Activated T-helper 17 cell treated with anti-CD3 and anti-CD28 coated beads, Interleukin-2, amount 50 U/mL, for 72 hours (primary cell): Measurements from ENCODE around the gene ZNF692. TPM values are rescaled to one million over a fixed set of nuclear protein-coding genes. Genes with fewer than 3 reads are reported as not detected.

Experiments
- ATAC-seq: fragments of 150-1000 bp; cut with Tn5 transposase; replicated peaks from 2 replicates; pipeline ENCODE4 v1.10.0; 2021; ENCODE audit warnings: mild to moderate bottlenecking, moderate library complexity
- H3K27ac Mint-ChIP-seq: one replicate; pipeline ENCODE4 v1.8.0; 2022; ENCODE audit warnings: mixed read lengths
- H3K27me3 Mint-ChIP-seq: one replicate; pipeline ENCODE4 v1.8.0; 2022; ENCODE audit warnings: mixed read lengths
- H3K36me3 Mint-ChIP-seq: one replicate; pipeline ENCODE4 v1.8.0; 2022; ENCODE audit warnings: low read depth, mild to moderate bottlenecking, mixed read lengths
- H3K4me1 Mint-ChIP-seq: one replicate; pipeline ENCODE4 v1.8.0; 2022; ENCODE audit warnings: mixed read lengths
- H3K4me3 Mint-ChIP-seq: one replicate; pipeline ENCODE4 v1.8.0; 2022; ENCODE audit warnings: mild to moderate bottlenecking, mixed read lengths
- H3K9me3 Mint-ChIP-seq: one replicate; pipeline ENCODE4 v1.8.0; 2022; ENCODE audit warnings: mixed read lengths
- total RNA-seq, 2 donors: library from RNA; stranded (reverse); gene quantifications; one replicate each; pipeline ENCODE4 v1.2.3, GENCODE V29; 2022

The ZNF692 gene, protein sequence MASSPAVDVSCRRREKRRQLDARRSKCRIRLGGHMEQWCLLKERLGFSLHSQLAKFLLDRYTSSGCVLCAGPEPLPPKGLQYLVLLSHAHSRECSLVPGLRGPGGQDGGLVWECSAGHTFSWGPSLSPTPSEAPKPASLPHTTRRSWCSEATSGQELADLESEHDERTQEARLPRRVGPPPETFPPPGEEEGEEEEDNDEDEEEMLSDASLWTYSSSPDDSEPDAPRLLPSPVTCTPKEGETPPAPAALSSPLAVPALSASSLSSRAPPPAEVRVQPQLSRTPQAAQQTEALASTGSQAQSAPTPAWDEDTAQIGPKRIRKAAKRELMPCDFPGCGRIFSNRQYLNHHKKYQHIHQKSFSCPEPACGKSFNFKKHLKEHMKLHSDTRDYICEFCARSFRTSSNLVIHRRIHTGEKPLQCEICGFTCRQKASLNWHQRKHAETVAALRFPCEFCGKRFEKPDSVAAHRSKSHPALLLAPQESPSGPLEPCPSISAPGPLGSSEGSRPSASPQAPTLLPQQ
- total RNA-seq, result 100 to 1,000 TPM; 103 to 108 TPM

DNA sequence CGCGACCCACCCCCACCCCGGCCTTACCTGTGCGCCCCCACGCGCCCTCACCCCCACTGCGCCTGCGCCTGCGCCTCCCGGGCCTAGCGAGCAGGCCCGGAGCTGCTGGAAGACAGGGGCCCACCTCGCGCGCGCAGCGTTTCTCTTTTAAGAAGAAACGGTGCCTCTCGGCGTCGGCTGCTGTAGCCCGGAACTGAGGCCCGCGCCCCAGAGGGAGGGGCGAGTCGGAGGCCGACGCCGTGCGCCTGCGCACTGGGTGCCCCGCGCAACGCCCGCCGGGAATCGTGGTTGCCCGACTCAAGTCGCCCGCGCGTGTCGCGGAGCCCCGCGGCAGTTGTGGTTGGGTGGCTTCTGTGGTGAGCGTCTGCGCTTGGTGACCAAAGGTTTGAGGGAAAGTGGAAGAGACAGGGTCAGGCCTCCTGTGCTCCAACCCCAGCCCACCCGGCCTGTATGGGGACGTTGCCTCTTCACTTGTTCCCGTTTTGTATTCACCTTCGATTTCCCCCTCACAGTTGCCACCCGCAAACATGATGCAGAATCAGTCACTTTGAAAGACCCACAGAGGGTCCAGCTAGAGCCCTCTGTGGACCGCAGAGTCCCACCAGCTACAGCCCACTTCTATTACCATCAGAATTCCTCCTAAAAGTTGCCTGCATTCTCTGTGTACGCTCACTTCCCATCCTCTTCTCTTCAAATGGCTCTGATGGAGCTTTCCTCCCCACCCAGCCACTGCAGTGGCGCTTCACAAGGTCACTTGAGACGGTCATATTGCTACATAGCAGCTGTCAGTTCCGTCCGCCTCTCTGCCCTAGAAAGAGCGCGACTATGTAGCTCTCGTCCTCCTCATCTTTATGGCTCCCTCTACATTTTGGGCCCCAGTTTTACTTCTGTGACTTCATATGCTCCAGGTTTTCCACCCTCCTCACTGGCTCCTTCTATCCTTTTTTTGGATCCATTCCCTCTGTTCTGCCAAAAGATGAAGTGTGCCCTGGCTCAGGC, at the start of gene ZNF692:
Gene ZNF692, minus strand, starts transcription at position 195 of the 999 bp plus-strand sequence. CDS start 776 bp downstream, outside the sequence.
- H3K36me3 Mint-ChIP-seq, result peaks cover 8% of the 10 kb centered on the region
- peak; percentile 84 for ATAC-seq
- peak within 1 kb of the TSS; percentile 98 for H3K27ac Mint-ChIP-seq
- peaks cover 46% of the 10 kb centered on the region for H3K4me1 Mint-ChIP-seq
- H3K27me3 Mint-ChIP-seq, result no peaks in the 10 kb centered on the region
- H3K4me3 Mint-ChIP-seq, result peak within 1 kb of the TSS; percentile 98
- H3K9me3 Mint-ChIP-seq, result no peaks in the 10 kb centered on the region

DNA sequence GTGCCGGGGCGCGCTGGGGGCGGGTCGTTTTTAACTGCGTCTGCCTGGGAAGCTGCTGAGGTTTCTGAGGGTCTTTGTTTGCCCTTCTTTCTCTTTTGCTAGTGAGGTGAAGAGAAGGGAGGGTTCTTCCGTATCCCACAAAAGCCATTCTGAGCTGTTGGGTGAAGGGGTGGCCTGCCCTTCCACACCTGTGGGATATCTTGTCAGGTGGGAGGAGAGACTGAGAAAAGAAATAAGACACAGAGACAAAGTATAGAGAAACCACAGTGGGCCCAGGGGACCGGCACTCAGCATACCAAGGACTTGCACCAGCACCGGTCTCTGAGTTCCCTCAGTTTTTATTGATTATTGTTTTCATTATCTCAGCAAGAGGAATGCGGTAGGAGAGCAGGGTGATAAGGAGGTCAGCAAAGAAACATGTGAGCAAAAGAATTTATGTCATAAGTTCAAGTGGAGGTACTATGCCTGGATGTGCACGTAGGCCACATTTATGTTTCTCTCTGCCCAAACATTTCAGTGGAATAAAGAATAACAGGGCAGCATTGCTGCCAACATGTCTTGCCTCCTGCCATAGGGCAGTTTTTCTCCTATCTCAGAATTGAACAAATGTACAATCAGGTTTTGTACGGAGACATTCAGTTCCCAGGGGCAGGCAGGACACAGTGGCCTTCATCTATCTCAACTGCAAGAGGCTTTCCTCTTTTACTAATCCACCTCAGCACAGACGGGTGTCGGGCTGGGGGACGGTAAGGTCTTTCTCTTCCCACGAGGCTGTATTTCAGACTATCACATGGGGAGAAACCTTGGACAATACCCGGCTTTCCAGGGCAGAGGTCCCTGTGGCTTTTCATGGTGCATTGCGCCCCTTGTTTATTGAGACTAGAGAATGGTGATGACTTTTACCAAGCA, 48.1 kb upstream of the ZNF692 start:
- Mint-ChIP-seq H3K36me3 (no peaks in the 10 kb centered on the region), H3K9me3 (no peaks in the 10 kb centered on the region), H3K4me1 (peaks cover 14% of the 10 kb centered on the region), H3K27me3 (no peaks in the 10 kb centered on the region), H3K27ac (peak overlapping the region; percentile 85), H3K4me3 (peak overlapping the region; percentile 82)
- ATAC-seq, result peak; percentile 5

DNA sequence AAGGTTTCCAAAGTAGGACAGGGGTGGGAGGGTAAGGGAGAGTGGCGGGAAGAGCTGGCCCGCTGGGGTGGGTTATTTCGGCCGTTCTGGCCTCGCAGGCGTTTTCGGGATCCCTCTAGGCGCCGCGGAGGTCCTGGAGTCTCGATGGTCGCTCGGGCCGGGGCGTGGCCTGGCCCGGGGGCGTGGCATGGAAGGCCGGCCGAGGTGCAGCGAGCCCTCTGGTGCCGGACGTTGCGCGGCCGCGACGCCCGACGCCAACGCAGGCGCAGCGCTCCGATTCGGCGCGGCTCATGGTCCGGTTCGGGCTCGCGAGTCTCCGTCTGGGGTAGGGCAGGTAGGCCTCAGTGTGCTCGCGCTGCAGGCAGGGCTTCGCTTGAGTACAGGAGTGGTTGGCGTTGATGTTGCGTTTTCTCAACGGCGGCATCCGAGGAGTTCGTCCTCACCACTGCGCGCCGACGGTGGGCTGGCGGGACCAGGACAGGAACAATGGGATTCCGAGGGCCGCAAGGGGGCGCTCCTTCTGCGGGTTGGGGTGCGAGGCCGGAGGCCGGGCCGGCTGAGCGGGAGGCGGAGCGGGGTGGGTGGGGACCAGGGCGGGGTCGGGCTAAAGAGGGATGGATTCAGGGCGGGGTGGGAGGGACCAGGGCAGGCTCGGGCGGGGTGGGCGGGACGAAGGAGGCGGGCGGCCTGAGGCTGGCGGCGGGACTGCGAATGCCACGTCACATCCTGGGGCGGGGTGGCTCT, 47.3 kb upstream of the ZNF692 start, which contains the start of gene PGBD2:
Gene PGBD2, plus strand, starts transcription at position 227 of the 744 bp plus-strand sequence. CDS start 7,628 bp downstream, outside the sequence.
- ATAC-seq, result peak; percentile 89
- Mint-ChIP-seq H3K36me3 (no peaks in the 10 kb centered on the region), H3K27ac (peak within 1 kb of the TSS; percentile 85), H3K27me3 (no peaks in the 10 kb centered on the region), H3K9me3 (no peaks in the 10 kb centered on the region), H3K4me3 (peak within 1 kb of the TSS; percentile 82), H3K4me1 (peaks cover 14% of the 10 kb centered on the region)

DNA sequence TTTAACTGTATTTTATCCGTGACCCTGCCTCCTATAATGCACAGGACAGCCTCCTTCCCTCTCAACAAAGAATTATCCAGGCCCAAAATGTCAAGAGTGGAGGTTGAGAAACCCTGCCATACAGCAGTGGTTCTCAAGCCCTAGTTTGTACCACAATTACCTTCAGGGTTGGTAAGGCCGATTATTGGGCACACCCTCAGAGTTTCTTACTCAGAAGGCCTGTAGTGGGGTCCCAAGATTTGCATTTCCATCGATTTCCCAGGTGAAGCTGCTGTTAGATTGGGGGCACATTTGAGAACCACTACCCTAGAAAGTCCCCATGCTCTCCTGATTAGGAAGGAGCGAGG, 46.8 kb upstream of the ZNF692 start:
- Mint-ChIP-seq H3K36me3 (no peaks in the 10 kb centered on the region), H3K27ac (peak overlapping the region; percentile 85), H3K4me1 (peaks cover 14% of the 10 kb centered on the region), H3K9me3 (no peaks in the 10 kb centered on the region), H3K4me3 (peak overlapping the region; percentile 82), H3K27me3 (no peaks in the 10 kb centered on the region)
- no peak for ATAC-seq

DNA sequence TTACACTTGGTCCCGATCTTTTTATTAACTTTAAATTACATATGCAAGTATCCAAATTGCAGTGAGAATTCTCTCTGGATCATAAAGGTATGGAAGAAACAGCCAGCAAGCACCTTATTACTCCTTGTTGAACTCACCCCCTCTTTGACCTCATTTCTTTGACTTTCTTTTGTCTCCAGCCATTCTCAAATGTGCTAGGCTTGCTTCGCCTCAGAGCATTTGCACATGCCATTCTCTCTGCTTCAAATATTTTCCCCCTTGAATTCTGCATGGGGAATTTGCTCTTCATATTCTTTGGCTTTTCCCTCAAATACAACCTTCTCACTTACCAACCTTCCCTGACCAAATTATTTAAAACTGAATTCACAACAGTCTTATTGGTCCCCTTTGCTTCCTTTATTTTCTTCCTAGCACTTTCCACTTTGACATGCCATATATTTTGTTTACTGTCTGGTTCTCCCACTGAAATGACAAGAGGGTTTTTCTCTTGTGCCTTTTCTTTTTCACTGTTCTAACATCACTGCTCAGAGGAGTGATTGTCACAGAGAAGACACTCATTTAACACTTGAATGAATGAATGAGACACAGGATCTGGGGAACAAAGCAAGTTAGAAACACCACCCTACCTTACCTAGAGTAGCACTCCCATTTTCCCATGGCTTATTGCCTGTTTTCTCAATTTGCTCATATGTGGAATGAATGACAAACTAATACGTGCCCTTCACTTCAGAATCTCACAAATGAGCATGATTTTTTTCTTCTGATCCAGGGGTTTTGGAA, 45.7 kb upstream of the ZNF692 start:
- Mint-ChIP-seq H3K27ac (no peak overlapping the region), H3K9me3 (no peaks in the 10 kb centered on the region), H3K36me3 (no peaks in the 10 kb centered on the region), H3K4me3 (peak overlapping the region; percentile 82), H3K4me1 (peaks cover 11% of the 10 kb centered on the region), H3K27me3 (peaks cover under 1% of the 10 kb centered on the region)
- no peak for ATAC-seq

DNA sequence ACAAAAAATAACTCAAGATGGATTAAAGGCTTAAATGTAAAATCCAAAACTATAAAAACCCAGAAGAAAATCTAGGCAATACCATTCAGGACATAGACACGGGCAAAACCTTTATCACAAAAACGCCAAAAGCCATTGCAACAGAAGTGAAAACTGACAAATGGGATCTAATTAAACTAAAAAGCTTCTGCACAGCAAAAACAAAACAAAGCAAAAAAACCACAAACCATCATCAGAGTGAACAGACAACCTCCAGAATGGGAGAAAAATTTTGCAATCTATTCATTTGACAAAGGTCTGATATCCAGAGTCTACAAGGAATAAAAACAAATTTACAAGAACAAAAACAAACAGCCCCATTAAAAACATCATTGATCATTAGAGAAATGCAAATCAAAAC, 42.7 kb upstream of the ZNF692 start:
- H3K9me3 Mint-ChIP-seq, result no peaks in the 10 kb centered on the region
- no peaks in the 10 kb centered on the region for H3K36me3 Mint-ChIP-seq
- H3K27me3 Mint-ChIP-seq, result peaks cover 12% of the 10 kb centered on the region
- no peak for ATAC-seq
- no peaks in the 10 kb centered on the region for H3K4me1 Mint-ChIP-seq
- H3K27ac Mint-ChIP-seq, result no peak overlapping the region
- no peak overlapping the region for H3K4me3 Mint-ChIP-seq

DNA sequence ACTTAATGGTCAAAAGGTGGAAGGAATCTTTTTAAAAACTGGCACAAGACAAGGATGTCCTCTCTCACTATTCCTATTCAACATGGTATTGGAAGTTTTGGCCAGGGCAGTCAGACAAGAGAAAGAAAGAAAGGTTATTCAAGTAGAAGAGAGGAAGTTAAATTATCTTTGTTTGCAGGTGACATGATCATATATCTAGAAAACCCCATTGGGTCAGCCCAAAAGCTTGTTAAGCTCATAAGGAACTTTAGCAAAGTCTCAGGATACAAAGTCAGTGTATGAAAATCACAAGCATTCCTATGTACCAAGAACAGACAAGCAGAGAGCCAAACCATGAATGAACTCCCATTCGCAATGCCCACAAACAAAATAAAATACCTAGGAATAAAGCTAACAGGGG, 41.8 kb upstream of the ZNF692 start:
- H3K4me1 Mint-ChIP-seq, result no peaks in the 10 kb centered on the region
- H3K9me3 Mint-ChIP-seq, result no peaks in the 10 kb centered on the region

DNA sequence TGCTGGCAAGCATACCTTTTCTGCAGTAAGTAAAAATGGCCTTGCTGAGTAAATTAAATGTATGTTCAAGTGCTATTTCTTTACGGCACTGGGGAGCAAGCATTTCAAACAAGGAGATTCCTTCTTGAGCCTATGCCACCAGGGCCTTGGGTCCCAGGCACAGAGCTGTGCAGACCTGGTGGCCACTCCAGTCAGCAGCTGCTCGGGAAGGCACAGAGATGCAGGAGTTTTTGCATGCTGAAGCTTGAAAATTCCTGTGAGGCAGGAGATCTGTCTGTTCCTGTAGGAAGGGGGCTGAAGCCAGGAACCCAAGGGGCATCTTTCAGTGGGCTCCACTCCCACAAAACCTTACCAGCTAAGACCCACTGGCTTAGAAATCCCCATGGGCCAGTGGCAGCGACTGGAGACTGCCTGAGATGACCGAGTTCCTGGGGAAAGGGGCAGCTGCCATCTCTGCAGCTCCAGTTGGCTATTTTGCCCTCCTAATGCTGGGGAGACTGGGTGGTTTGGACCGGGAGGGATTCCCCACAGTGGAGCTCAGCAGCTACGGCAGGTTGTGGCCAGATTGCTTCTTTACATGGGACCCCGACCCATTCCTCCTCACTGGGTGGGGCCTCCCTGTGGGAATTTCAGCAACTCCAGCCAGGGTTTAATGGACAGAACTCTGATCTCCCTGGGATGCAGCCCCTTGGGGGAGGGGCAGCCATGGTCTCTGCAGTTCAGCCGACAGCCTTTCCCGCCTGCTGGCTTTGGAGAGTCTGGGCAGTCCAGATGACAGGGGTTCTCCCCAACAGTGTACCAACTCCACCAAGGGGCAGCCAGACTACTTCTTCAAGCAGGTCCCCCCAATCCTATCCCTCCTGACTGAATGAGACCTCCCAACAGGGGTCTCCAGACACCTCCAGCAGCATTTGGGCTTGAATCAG, 38.8 kb upstream of the ZNF692 start:
- ATAC-seq, result no peak
- Mint-ChIP-seq H3K9me3 (no peaks in the 10 kb centered on the region), H3K4me1 (no peaks in the 10 kb centered on the region), H3K4me3 (no peak overlapping the region), H3K27me3 (peaks cover 38% of the 10 kb centered on the region), H3K36me3 (no peaks in the 10 kb centered on the region), H3K27ac (no peak overlapping the region)

More for the DNA sequence above, 41.8 kb upstream of the ZNF692 start:
- Mint-ChIP-seq H3K36me3 (no peaks in the 10 kb centered on the region), H3K27ac (no peak overlapping the region), H3K4me3 (no peak overlapping the region), H3K27me3 (peaks cover 21% of the 10 kb centered on the region)
- no peak for ATAC-seq

DNA sequence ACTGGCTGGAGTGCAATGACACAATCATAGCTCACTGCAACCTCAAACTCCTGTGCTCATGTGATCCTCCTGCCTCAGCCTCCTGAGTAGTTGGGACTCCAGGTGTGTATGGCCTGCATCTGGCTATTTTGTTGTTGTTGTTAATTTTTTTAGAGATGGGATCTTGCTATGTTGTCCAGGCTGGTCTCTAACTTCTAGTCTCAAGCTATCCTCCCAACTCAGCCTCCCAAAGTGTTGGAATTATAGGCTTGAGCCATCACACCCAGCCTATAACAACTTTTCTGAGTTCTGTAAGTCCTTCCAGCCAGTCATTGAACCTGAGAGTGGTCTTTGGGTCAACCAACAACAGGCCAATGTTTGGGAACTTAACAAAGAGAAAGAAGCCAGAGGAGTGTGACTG, 36.0 kb upstream of the ZNF692 start:
- H3K27me3 Mint-ChIP-seq, result peaks cover 51% of the 10 kb centered on the region
- H3K27ac Mint-ChIP-seq, result no peak overlapping the region
- ATAC-seq, result no peak
- no peak overlapping the region for H3K4me3 Mint-ChIP-seq
- H3K9me3 Mint-ChIP-seq, result no peaks in the 10 kb centered on the region
- H3K4me1 Mint-ChIP-seq, result peaks cover 7% of the 10 kb centered on the region
- no peaks in the 10 kb centered on the region for H3K36me3 Mint-ChIP-seq

DNA sequence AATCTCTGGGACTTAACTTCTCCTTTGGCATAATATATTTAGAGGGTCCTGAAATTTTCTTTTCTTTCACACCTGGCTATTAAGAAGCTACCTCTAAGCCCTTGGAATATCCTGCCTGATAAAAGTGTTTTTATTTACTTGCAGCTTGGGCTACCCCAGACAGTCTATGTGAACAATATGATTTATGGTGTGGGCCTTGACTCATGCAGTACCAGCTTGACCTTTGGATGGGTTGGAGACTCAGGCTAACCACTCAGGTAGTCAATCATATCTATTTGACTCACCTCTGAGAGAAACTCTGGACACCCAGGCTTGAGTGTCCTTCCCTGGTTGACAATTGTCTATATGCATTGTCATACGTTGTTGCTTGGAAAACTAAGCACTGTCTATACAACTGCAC, 33.7 kb upstream of the ZNF692 start:
- H3K9me3 Mint-ChIP-seq, result no peaks in the 10 kb centered on the region

DNA sequence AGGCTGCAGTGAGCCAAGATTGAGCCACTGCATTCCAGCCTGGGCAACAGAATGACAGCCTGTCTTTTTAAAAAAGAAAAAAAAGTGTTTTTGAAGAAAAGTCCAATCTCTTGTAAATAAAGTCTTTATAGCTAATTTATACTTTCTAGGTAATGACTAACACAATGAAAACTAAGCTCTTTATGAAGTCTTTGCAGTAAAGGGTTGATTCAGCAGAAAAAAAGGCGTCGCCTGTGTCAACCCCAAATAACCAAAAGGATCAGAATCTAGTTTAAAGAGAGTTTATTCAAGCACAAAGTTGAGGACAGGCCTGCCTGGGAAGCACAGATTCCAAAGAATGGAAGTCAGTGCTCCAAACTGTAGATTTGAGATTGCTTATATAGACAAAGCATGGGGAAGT, 32.9 kb upstream of the ZNF692 start:
- Mint-ChIP-seq H3K4me1 (peaks cover 7% of the 10 kb centered on the region), H3K27ac (no peak overlapping the region), H3K9me3 (no peaks in the 10 kb centered on the region), H3K27me3 (peaks cover 39% of the 10 kb centered on the region), H3K36me3 (no peaks in the 10 kb centered on the region), H3K4me3 (no peak overlapping the region)
- ATAC-seq, result no peak

More for the DNA sequence above, 33.7 kb upstream of the ZNF692 start:
- ATAC-seq, result peak; percentile 16
- Mint-ChIP-seq H3K36me3 (no peaks in the 10 kb centered on the region), H3K4me3 (no peak overlapping the region), H3K4me1 (peaks cover 7% of the 10 kb centered on the region), H3K27ac (no peak overlapping the region), H3K27me3 (peaks cover 39% of the 10 kb centered on the region)
